OCI-LY3 (cell line): Measurements from ENCODE around the gene PPP1R3D.
A peak's percentile ranks its signal among the peaks of the same experiment; 100 is the strongest.

ENCODE experiments used
- H2AFZ ChIP-seq: fragments of 200-600, 300-600 bp; shearing (Covaris generic); 2 replicates; pipeline ENCODE4 v1.6.0; 2014; ENCODE audit warnings: antibody characterized with exemption, low read depth, low read length
- H3K27ac ChIP-seq: fragments of 200-600, 300-600 bp; sonication (generic); 2 replicates; pipeline ENCODE4 v1.5.1; 2014; ENCODE audit warnings: mild to moderate bottlenecking, low read length, moderate library complexity, mixed read lengths
- H3K27me3 ChIP-seq: fragments of 200-600, 300-600 bp; sonication (generic); 2 replicates; pipeline ENCODE4 v1.6.1; 2014; ENCODE audit warnings: low read depth, low read length, mixed read lengths
- H3K36me3 ChIP-seq: fragments of 200-600, 300-600 bp; sonication (generic); replicated peaks from 2 replicates; pipeline ENCODE3; 2014; ENCODE audit warnings: low read depth, low read length, mixed read lengths
- H3K4me1 ChIP-seq: fragments of 300-600, 200-600 bp; sonication (generic); 2 replicates; pipeline ENCODE4 v1.6.1; 2014; ENCODE audit warnings: low read length, mixed read lengths
- H3K4me2 ChIP-seq: fragments of 200-600, 300-600 bp; sonication (generic); 2 replicates; pipeline ENCODE4 v1.6.1; 2014; ENCODE audit warnings: low read length, mixed read lengths
- H3K4me3 ChIP-seq: fragments of 300-600, 200-600 bp; sonication (generic); 2 replicates; pipeline ENCODE4 v1.5.1; 2014; ENCODE audit warnings: antibody characterized with exemption, mild to moderate bottlenecking, low read length, moderate library complexity
- H3K79me2 ChIP-seq: fragments of 300-600, 200-600 bp; shearing (Covaris generic); 2 replicates; pipeline ENCODE4 v1.6.1; 2014; ENCODE audit warnings: mild to moderate bottlenecking, low read length, mixed read lengths
- H3K9ac ChIP-seq: fragments of 300-600, 200-600 bp; shearing (Covaris generic); 2 replicates; pipeline ENCODE4 v1.6.0; 2014; ENCODE audit warnings: mild to moderate bottlenecking, low read length, moderate library complexity
- H3K9me3 ChIP-seq: fragments of 200-600, 300-600 bp; shearing (Covaris generic); 2 replicates; pipeline ENCODE4 v1.6.1; 2014; ENCODE audit warnings: low read length, mixed read lengths; ENCODE audit not compliant: insufficient read depth
- H4K20me1 ChIP-seq: fragments of 200-600, 300-600 bp; sonication (generic); 2 replicates; pipeline ENCODE4 v1.6.1; 2016; ENCODE audit warnings: low read length, mixed read lengths; ENCODE audit not compliant: insufficient read depth
- EZH2phosphoT487 ChIP-seq: fragments of 200-600 bp; shearing (Covaris generic); IDR thresholded peaks from 2 replicates; pipeline ENCODE4 v1.6.1; 2018; ENCODE audit warnings: antibody characterized with exemption, mixed run types, low read depth
- TF ChIP-seq, protein P1 (sequence below): fragments of 200-600, 300-600 bp; sonication (generic); IDR thresholded peaks from 2 replicates; pipeline ENCODE4 v1.5.1; 2014; ENCODE audit warnings: antibody characterized with exemption, low read length, low read depth

Gene PPP1R3D, protein sequence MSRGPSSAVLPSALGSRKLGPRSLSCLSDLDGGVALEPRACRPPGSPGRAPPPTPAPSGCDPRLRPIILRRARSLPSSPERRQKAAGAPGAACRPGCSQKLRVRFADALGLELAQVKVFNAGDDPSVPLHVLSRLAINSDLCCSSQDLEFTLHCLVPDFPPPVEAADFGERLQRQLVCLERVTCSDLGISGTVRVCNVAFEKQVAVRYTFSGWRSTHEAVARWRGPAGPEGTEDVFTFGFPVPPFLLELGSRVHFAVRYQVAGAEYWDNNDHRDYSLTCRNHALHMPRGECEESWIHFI

DNA sequence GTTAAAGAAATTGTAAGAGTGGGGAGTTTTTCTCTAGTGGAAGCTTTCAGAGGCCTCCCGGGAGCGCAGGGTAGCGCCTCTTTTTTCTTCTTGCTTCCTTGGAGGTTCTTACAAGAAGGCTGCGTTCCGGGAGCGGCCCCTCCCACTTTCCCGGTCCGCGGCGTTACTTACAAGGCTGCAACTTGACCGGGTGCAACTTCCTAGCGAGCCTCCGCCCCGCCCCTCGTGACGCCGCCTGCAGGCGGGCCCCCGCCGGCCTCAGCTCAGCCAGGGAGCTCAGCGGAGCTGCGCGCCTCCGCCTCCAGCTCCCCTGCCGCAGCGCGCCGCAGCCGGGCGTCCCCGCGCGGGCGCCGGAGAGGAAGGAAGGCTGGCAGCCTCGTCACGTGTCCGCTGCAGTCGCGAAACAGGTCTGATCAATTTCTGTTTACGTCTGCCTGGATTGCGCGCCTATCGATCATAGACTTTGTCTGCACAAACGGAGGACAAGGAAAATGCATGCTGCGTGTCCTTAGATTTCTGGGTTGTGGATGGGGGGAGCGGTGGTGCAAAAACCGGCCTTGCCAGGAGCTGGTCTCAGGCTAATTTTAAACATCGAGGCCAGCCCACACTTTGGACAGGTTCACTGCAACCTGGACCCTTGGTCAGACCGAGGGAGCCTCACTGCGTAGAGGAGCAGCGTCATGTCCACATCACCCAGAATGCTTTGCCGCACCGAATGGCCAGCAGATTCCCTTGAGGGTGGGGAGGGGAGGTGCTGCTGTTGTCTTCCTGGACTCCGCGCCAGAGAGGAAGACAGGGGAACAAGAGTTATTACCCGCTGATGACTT, at the start of gene PPP1R3D, which contains the start of gene FAM217B:
PPP1R3D (minus strand) TSS at position 177 of the 827 bp plus-strand sequence. CDS start 374 bp downstream, outside the sequence.
FAM217B (plus strand) TSS at position 261 of the 827 bp plus-strand sequence. CDS start 3,555 bp downstream, outside the sequence.
- Histone ChIP-seq H3K79me2 (peaks cover 9% of the 10 kb centered on the region), H3K27ac (peak within 1 kb of the TSS; percentile 78), H3K4me1 (peaks cover 8% of the 10 kb centered on the region), H3K4me2 (peak within 1 kb of the TSS; percentile 90), H4K20me1 (no peaks in the 10 kb centered on the region), H3K9me3 (no peaks in the 10 kb centered on the region), H3K9ac (peak within 1 kb of the TSS; percentile 92), H2AFZ (peak within 1 kb of the TSS; percentile 99), H3K27me3 (no peaks in the 10 kb centered on the region), H3K4me3 (peak within 1 kb of the TSS; percentile 86), H3K36me3 (peaks cover 17% of the 10 kb centered on the region)
- TF ChIP-seq, protein P1, sequence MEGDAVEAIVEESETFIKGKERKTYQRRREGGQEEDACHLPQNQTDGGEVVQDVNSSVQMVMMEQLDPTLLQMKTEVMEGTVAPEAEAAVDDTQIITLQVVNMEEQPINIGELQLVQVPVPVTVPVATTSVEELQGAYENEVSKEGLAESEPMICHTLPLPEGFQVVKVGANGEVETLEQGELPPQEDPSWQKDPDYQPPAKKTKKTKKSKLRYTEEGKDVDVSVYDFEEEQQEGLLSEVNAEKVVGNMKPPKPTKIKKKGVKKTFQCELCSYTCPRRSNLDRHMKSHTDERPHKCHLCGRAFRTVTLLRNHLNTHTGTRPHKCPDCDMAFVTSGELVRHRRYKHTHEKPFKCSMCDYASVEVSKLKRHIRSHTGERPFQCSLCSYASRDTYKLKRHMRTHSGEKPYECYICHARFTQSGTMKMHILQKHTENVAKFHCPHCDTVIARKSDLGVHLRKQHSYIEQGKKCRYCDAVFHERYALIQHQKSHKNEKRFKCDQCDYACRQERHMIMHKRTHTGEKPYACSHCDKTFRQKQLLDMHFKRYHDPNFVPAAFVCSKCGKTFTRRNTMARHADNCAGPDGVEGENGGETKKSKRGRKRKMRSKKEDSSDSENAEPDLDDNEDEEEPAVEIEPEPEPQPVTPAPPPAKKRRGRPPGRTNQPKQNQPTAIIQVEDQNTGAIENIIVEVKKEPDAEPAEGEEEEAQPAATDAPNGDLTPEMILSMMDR = peak; percentile 24
- TF ChIP-seq EZH2phosphoT487 = no peak

DNA sequence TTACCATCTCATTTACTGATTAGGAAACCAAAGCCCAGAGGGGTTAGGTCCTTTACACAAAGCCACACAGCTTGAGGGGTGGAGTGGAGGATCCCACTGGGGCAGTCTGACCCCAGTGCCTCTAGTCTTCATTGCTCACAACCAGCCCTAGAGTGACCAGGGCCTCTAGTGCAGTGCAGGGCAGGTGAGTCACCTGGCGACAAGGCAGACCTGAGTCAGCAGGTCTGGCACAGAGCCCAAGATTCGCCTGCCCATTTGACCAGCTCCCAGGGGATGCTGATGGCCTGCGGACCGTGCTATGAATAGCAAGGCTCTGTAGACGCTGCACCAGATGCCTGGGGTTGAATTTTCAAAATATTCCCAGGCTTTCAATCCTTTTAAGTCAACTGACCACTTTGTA, 48.0 kb upstream of the PPP1R3D start:
- Histone ChIP-seq H3K9ac (no peak overlapping the region), H3K27me3 (no peaks in the 10 kb centered on the region), H3K79me2 (no peaks in the 10 kb centered on the region), H3K4me2 (no peak overlapping the region), H3K4me1 (no peaks in the 10 kb centered on the region), H3K27ac (no peak overlapping the region), H3K36me3 (no peaks in the 10 kb centered on the region), H3K9me3 (0 out of 2 replicates have a peak, but pooled peaks cover 3% of the 10 kb centered on the region), H2AFZ (no peak overlapping the region), H3K4me3 (no peak overlapping the region), H4K20me1 (no peaks in the 10 kb centered on the region)
- TF ChIP-seq, protein P1 = no peak
- TF ChIP-seq EZH2phosphoT487 = no peak

DNA sequence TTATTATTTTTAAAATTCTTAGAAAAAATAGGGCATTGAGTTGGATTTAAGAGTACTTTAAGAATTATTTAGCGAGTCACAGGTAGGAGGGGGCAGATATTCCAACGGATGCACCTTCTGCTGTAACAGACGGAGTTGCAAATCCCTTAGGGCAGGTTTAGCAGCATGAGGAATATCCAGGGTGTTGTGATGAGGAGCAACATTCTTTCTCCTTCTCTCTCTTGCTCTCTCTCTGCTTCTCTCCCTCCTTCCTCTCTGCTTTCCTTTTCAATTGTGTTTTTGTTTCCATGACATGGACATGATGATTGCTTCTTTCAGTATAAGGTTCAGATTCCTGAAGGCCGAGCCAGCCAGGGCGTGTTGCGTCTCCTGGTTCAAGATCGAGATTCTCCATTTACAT, 47.0 kb upstream of the PPP1R3D start:
- TF ChIP-seq, protein P1 = no peak
- TF ChIP-seq EZH2phosphoT487 = no peak
- no peaks in the 10 kb centered on the region for H3K36me3 ChIP-seq
- no peaks in the 10 kb centered on the region for H4K20me1 ChIP-seq
- H3K79me2 ChIP-seq = no peaks in the 10 kb centered on the region
- H3K4me3 ChIP-seq = no peak overlapping the region
- H3K4me1 ChIP-seq = no peaks in the 10 kb centered on the region
- no peak overlapping the region for H3K27ac ChIP-seq
- H3K4me2 ChIP-seq = no peak overlapping the region
- H3K27me3 ChIP-seq = no peaks in the 10 kb centered on the region
- no peak overlapping the region for H3K9ac ChIP-seq
- 0 out of 2 replicates have a peak, but pooled peaks cover 3% of the 10 kb centered on the region for H3K9me3 ChIP-seq
- H2AFZ ChIP-seq = no peak overlapping the region

DNA sequence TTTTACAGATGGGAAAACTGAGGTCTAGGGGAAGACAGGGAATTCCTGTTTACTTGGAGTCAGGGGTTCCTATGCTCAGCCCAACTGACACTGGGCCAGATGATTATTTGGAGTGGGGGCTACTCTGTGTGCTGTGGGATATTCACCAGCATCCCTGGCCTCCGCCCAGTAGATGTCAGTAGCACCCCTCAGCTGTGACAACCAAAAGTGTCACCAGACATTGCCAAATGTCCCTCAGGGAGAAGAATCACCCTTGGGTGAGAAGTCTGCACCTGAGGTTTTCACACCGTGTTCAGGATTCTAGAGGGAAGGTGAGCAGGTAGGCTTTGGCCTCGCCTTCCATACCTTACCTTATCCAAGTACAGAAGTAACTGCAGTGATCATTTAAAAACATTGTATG, 45.8 kb upstream of the PPP1R3D start:
- H3K36me3 ChIP-seq = no peaks in the 10 kb centered on the region
- no peaks in the 10 kb centered on the region for H3K27me3 ChIP-seq
- H3K9ac ChIP-seq = no peak overlapping the region
- 0 out of 2 replicates have a peak overlapping the region, but pooled peaks have one; percentile 21 for H3K4me2 ChIP-seq
- H4K20me1 ChIP-seq = no peaks in the 10 kb centered on the region
- H3K9me3 ChIP-seq = 0 out of 2 replicates have a peak, but pooled peaks cover 3% of the 10 kb centered on the region
- no peak for TF ChIP-seq EZH2phosphoT487
- TF ChIP-seq, protein P1 = peak; percentile 51
- H3K4me3 ChIP-seq = no peak overlapping the region
- H3K79me2 ChIP-seq = no peaks in the 10 kb centered on the region
- H3K4me1 ChIP-seq = no peaks in the 10 kb centered on the region
- no peak overlapping the region for H3K27ac ChIP-seq
- H2AFZ ChIP-seq = peak overlapping the region; percentile 42
